SU-DHL-6 (cell line): ENCODE measurements around the gene GMDS.

Source experiments
- H2AFZ ChIP-seq: fragments of 200-600 bp; sonication (generic); 2 replicates; pipeline ENCODE4 v1.6.1; 2014; ENCODE audit warnings: low read depth, mild to moderate bottlenecking, moderate library complexity, mixed read lengths, antibody characterized with exemption, low read length; ENCODE audit not compliant: severe bottlenecking
- H3F3A ChIP-seq: fragments of 200-600 bp; shearing (Covaris generic); 2 replicates; pipeline ENCODE4 v1.6.0; 2016; ENCODE audit warnings: antibody characterized with exemption, mild to moderate bottlenecking; ENCODE audit not compliant: insufficient read depth
- H3K27ac ChIP-seq: fragments of 200-600 bp; sonication (generic); 2 replicates; pipeline ENCODE4 v1.5.1; 2016; ENCODE audit warnings: low read depth, mild to moderate bottlenecking, low read length, moderate library complexity, mixed read lengths
- H3K27me3 ChIP-seq: fragments of 200-600 bp; sonication (generic), shearing (Covaris generic); 2 replicates; pipeline ENCODE4 v1.6.0; 2014; ENCODE audit warnings: mild to moderate bottlenecking, low read length
- H3K36me3 ChIP-seq: fragments of 200-600 bp; sonication (generic); 2 replicates; pipeline ENCODE4 v1.6.1; 2014; ENCODE audit warnings: mild to moderate bottlenecking, low read length, mixed read lengths
- H3K4me2 ChIP-seq: fragments of 300-600, 200-600 bp; shearing (Covaris generic), sonication (generic); 2 replicates; pipeline ENCODE4 v1.6.0; 2014; ENCODE audit warnings: low read length, low read depth, mild to moderate bottlenecking; ENCODE audit not compliant: poor library complexity, severe bottlenecking
- H3K4me3 ChIP-seq: fragments of 200-600 bp; sonication (generic); 2 replicates; pipeline ENCODE4 v1.5.1; 2014; ENCODE audit warnings: antibody characterized with exemption, low read length, mild to moderate bottlenecking, mixed read lengths; ENCODE audit not compliant: insufficient read depth, poor library complexity, severe bottlenecking
- H3K79me2 ChIP-seq: fragments of 200-600 bp; sonication (generic); 2 replicates; pipeline ENCODE4 v1.6.1; 2014; ENCODE audit warnings: mild to moderate bottlenecking, low read length, moderate library complexity; ENCODE audit not compliant: insufficient read depth
- H3K9ac ChIP-seq: fragments of 200-600 bp; sonication (generic); 2 replicates; pipeline ENCODE4 v1.7.0; 2014; ENCODE audit warnings: mild to moderate bottlenecking, low read length
- H3K9me2 ChIP-seq: fragments of 200-600 bp; sonication (generic); replicated peaks from 2 replicates; pipeline ENCODE4 v1.6.1; 2014; ENCODE audit warnings: low read length; ENCODE audit not compliant: insufficient read depth
- H3K9me3 ChIP-seq: fragments of 200-600 bp; sonication (generic); 2 replicates; pipeline ENCODE4 v1.6.1; 2014; ENCODE audit warnings: low read length, mixed read lengths; ENCODE audit not compliant: insufficient read depth
- H4K20me1 ChIP-seq: fragments of 200-600 bp; sonication (generic); 2 replicates; pipeline ENCODE4 v1.6.1; 2014; ENCODE audit warnings: low read depth, mild to moderate bottlenecking, antibody characterized with exemption, low read length, moderate library complexity, mixed read lengths
- CTCF ChIP-seq: fragments of 200-600 bp; sonication (generic); IDR thresholded peaks from one replicate; pipeline ENCODE4 v1.5.1; 2017; ENCODE audit warnings: antibody characterized with exemption, mild to moderate bottlenecking, low read length, moderate library complexity; ENCODE audit not compliant: insufficient read depth, poor library complexity, severe bottlenecking
- EZH2phosphoT487 ChIP-seq: fragments of 200-600 bp; sonication (generic), shearing (Covaris generic); conservative IDR thresholded peaks from 2 replicates; pipeline ENCODE4 v1.6.1; 2018; ENCODE audit warnings: mild to moderate bottlenecking, antibody characterized with exemption, low read length, moderate library complexity, mixed read lengths

The GMDS gene

GRCh38 chr6:1657771-1658165 lies 587.6 kb downstream of the GMDS start:
- no peak overlapping the region for H3K9ac ChIP-seq
- no peaks in the 10 kb centered on the region for H3F3A ChIP-seq
- no peaks in the 10 kb centered on the region for H4K20me1 ChIP-seq
- no peaks in the 10 kb centered on the region for H3K36me3 ChIP-seq
- H3K4me2 ChIP-seq = no peak overlapping the region
- H2AFZ ChIP-seq = no peak overlapping the region
- H3K4me3 ChIP-seq = no peak overlapping the region
- H3K27ac ChIP-seq = no peak overlapping the region
- no peaks in the 10 kb centered on the region for H3K27me3 ChIP-seq
- no peaks in the 10 kb centered on the region for H3K79me2 ChIP-seq
- H3K9me3 ChIP-seq = no peaks in the 10 kb centered on the region
- TF ChIP-seq EZH2phosphoT487 (no peak), CTCF (no peak)
- H3K9me2 ChIP-seq = no peaks in the 10 kb centered on the region

DNA sequence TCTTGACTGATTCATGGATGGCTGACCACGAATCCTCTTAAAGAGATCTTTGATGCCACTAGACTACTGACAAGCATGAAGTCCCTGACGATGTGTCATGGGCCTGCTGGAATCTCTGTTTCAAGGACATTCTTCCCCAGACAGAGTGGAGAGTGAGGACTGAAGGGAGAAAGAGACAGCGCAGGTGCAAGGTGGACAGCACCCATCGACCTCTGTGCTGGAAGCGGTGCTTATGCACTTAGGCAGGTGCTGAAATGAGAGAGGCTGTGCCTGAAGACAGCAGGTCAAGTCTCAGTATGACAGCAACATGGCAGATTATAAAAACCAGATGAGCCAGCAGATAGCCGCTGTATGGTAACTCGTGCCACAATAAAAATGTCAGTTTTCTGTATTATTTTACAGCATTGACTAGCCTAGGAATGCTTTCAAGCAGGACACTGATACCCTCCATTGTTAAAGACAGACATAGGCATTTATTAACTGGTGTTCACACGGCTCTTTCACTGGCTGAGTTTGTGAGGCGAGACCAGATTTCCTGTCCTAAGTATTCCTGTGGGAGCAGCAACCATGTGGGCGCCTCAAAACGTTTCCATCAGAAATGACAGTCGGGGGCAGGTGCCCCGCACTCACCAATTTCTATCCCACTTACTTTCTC lies 588.2 kb downstream of the GMDS start:
- H3K9me2 ChIP-seq = no peaks in the 10 kb centered on the region
- H3F3A ChIP-seq = no peaks in the 10 kb centered on the region
- H3K4me3 ChIP-seq = no peak overlapping the region
- no peaks in the 10 kb centered on the region for H3K79me2 ChIP-seq
- no peak overlapping the region for H2AFZ ChIP-seq
- H3K9me3 ChIP-seq = no peaks in the 10 kb centered on the region
- no peaks in the 10 kb centered on the region for H4K20me1 ChIP-seq
- no peak overlapping the region for H3K9ac ChIP-seq
- H3K27ac ChIP-seq = no peak overlapping the region
- TF ChIP-seq CTCF = no peak
- no peak for TF ChIP-seq EZH2phosphoT487
- no peaks in the 10 kb centered on the region for H3K27me3 ChIP-seq
- H3K36me3 ChIP-seq = no peaks in the 10 kb centered on the region
- no peak overlapping the region for H3K4me2 ChIP-seq

DNA sequence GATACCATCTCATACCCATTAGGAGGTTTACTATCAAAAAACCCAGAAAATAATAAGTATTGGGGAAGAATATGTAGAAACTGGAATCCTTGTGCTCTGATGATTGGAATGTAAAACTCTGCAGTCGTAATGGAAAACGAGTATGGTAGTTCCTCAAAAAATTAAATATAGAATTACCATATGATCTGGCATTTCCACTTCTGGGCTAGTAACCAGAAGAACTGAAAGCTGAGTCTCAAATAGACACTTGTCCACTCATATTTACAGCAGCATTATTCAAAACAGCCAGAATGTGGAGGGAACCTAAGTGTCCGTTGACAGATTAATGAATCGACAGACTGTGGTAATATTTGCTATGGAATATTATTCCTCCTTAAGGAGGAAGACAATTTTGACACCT lies 591.4 kb downstream of the GMDS start:
- Histone ChIP-seq H3K27me3 (no peaks in the 10 kb centered on the region), H3F3A (no peaks in the 10 kb centered on the region), H3K27ac (no peak overlapping the region), H3K9me2 (no peaks in the 10 kb centered on the region), H3K4me3 (no peak overlapping the region), H3K36me3 (no peaks in the 10 kb centered on the region), H4K20me1 (no peaks in the 10 kb centered on the region), H2AFZ (no peak overlapping the region), H3K79me2 (no peaks in the 10 kb centered on the region), H3K4me2 (no peak overlapping the region), H3K9me3 (no peaks in the 10 kb centered on the region), H3K9ac (no peak overlapping the region)
- TF ChIP-seq CTCF (no peak), EZH2phosphoT487 (no peak)
